Jurkat, Clone E6-1 (cell line): ENCODE data around the gene SPCS2.
A peak's percentile ranks its signal among the peaks of the same experiment; 100 is the strongest.
"Not testable (repeated sequence)": the region's sequence is repeated elsewhere in the genome, so short reads cannot be mapped to it uniquely, and the experiment has no call there.

Source experiments
- DNase-seq: peaks from one replicate; pipeline ENCODE4 v3.0.0-alpha.2; 2011; ENCODE audit warnings: low read depth, low spot score
- H3K4me3 ChIP-seq: 2 replicates; pipeline ENCODE4 v1.5.1; 2011; ENCODE audit warnings: mild to moderate bottlenecking, low read length, control low read depth, moderate library complexity

The SPCS2 gene

DNA sequence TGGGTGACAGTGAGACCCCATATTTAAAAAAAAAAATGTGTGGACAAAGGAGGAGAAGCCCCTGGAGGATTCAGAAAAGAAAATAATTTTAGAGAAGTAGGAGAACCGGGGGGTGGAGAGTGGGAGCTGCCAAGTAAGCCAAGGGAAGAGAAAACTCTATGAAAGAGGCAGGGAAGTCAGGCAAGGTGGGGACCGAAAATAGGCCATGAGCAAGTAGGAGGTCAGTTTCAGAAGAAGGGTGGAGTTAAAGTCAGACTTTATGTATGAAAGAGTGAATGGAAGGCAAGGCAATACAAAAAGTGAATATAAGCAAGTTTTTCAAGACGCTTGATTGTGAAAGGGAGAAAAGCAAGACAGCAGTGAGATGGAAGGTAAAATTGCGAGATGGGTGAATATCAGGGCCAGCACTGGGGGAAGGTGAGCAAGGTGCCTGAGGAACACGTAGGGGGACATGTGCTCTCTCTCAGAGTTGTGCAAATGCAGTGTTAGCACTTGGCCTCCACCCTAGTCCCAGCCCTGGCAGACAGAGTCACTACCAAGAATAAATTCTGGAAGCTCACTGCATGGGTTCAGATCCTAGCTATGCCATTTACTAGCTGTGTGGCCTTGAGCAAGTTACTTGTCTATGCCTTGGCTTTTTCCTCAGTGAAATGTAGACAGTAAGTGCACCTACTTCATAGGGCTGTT is 6.8 kb upstream of the SPCS2 start:
- H3K4me3 ChIP-seq: no peak overlapping the region
- DNase-seq: no peak

GRCh38 chr11:74948546-74948897 is 544 bp upstream of the SPCS2 start:
- DNase-seq: peak; percentile 14
- H3K4me3 ChIP-seq: peak overlapping the region; percentile 98

DNA sequence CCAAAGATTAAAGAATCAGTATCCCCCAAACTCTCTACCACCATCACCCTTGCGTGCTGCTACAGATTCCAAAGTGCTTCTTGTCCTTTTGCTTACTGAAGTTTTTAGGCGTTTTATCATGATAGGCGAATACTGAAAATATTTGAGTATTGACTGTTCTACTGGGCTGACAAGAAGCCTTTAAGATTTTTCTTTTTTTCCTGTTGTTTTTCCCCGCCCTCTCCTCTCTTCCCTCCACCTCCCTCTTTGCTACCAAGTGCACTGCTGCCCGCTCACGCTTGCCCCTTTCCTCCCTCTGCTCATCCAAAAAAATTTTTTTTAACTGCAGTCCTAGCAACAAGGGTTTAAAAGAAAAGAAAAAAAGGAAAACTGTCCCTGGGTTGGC is 679 bp downstream of the SPCS2 start:
- DNase-seq: no peak
- H3K4me3 ChIP-seq: peak overlapping the region; percentile 98

DNA sequence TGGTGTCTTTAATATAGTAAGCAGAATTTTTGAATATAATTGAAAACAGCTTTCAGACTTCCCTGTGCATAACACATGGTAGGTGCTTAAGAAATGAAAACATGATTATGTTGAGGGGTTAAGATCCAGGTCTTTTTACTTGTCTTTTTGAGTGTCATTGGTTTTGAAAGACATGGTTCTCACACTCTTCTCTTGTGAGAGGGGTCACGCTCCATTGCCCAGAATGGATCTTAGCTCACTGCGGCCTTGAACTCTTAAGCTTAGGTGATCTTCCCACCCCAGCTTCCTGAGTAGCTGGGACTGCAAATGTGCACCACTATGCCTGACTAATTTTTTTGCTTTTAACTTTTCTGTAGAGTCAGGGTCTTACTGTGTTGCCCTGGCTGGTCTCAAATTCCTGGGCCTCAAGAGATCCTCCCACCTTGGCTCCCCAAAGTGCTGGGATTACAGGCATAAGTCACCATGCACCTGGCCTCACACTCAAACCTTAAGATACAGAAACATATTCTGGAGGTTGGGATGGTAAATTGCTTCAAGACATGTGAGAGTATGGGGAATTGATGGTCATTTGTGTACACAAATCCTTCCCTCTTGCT is 1.4 kb downstream of the SPCS2 start:
- no peak for DNase-seq
- H3K4me3 ChIP-seq: peak overlapping the region; percentile 98

- DNase-seq: no peak
- no peak overlapping the region for H3K4me3 ChIP-seq
These were observed 2.2 kb downstream of the SPCS2 start for GRCh38 chr11:74951226-74951625.

GRCh38 chr11:74952752-74953151 is 3.7 kb downstream of the SPCS2 start:
- no peak for DNase-seq
- H3K4me3 ChIP-seq: no peak overlapping the region

DNA sequence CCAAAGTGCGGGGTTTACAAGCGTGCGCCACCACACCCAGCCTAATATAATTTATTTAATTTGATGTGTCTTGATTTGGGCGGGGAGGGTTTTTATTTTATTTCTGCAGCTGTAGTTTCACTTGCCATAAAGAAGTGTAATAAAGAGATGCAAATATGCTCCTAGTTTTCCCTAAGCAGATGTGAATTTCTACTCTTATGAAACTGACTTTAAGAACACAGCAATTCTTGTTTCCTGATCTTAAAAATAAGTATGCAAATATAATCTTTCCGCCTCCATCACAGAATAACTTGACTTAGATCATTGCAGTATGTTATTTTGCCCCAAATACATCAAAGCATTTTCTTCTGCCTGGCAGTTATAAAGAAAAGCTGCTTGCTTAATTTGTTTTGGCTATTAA is 4.4 kb downstream of the SPCS2 start:
- no peak for DNase-seq
- H3K4me3 ChIP-seq: no peak overlapping the region

DNA sequence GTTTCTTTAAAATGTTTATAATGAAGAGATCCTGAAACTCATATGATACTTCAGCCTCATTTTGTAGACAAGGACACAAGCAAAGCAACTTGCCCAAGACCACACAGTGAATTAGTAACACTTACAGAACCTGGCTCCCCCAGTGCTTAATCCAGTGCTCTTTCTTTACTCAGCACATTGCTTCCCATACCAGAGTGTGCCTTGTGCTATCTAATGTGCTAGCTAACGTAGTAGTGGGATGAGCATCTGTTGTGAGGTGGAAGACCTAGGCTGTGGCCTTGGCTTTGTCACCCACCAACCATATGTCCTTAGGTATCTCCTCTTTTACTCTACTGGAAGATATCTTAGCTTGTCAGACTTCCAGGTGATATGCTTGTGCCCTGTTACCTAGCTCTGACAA is 5.1 kb downstream of the SPCS2 start:
- no peak overlapping the region for H3K4me3 ChIP-seq
- no peak for DNase-seq

- no peak for DNase-seq
- H3K4me3 ChIP-seq: no peak overlapping the region
These were observed 7.4 kb downstream of the SPCS2 start for GRCh38 chr11:74956397-74957015.

GRCh38 chr11:74957937-74958629 is 9.0 kb downstream of the SPCS2 start:
- no peak overlapping the region for H3K4me3 ChIP-seq
- no peak for DNase-seq

GRCh38 chr11:74960128-74960527 is 11.1 kb downstream of the SPCS2 start:
- not testable (repeated sequence) for DNase-seq, H3K4me3 ChIP-seq

DNA sequence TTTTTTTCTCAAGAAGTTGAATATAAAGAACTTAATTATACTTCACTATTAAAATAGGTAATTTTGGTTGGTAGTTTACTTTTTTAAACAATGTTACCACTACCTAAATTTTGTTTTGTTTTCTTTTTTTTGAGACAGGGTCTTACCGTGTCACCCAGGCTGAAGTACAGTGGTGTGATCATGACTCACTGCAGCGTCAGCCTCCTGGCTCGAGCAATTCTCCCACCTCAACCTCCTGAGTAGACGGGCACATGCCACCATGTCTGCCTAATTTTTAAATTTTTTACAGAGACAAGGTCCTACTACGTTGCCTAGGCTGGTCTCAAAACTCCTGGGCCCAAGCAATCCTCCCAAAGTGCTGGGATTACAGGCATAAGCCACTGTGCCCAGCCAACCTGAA is 17.6 kb downstream of the SPCS2 start:
- no peak overlapping the region for H3K4me3 ChIP-seq
- no peak for DNase-seq

GRCh38 chr11:74970852-74971395 is 21.9 kb downstream of the SPCS2 start:
- DNase-seq: no peak
- no peak overlapping the region for H3K4me3 ChIP-seq

DNA sequence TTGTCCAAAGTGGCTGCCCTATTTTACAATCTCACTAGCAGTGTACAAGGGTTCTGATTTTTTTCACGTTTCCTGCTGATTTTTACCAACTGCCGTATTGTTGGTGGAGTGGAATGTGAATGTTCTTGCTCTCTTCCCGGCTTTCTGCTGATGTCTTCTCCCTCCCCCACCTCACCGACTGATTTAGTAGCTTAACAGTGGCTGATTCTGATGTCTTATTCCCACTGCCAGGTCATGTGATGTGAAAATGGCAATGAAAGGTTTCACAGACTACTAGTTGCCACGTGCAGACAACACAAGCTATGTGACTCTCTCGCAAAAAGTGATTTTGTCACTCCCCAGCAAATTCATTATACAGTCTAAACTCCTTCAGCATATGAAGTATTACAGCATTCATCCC is 22.4 kb downstream of the SPCS2 start:
- H3K4me3 ChIP-seq: no peak overlapping the region
- DNase-seq: no peak

DNA sequence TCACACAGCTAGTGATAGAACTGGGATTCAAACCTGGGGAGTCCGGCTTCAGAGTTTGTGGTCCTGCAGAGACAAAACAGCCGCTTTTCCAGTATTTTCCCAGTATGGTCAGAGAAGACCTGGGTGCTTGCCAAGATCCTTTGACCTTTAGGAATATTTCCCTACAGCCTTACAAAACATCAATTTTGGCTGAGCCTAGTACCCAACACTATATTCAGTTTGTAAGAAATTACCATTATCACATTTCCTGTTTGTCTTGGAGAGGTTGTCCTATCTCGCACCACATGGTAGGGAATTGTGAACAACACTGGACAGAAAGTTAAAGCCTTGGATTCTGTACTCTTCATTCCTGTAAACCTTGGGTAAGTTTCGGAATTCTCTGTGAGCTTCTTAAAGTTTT is 29.0 kb downstream of the SPCS2 start:
- no peak overlapping the region for H3K4me3 ChIP-seq
- no peak for DNase-seq

DNA sequence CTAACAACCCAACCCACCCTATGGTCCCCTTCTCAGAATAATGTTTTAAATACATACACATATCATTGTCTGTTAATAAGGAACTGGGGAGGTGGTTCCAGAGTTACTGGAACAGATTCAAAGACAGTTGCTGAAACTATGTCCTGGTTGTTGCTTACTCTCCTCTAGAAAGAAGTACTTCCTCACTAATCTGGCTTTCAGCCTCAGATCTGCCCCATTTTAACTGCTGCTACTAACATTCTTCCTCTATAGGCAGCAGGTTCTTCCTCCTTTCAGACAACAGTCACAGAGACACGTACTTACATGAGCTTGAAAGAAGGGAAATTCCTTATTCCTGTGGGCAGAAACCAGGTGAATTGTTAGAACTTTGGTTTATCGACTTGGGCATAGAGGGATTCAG is 31.6 kb downstream of the SPCS2 start:
- no peak for DNase-seq
- H3K4me3 ChIP-seq: no peak overlapping the region

- DNase-seq: no peak
- no peak overlapping the region for H3K4me3 ChIP-seq
These were observed 32.8 kb downstream of the SPCS2 start for GRCh38 chr11:74981888-74982287.

DNA sequence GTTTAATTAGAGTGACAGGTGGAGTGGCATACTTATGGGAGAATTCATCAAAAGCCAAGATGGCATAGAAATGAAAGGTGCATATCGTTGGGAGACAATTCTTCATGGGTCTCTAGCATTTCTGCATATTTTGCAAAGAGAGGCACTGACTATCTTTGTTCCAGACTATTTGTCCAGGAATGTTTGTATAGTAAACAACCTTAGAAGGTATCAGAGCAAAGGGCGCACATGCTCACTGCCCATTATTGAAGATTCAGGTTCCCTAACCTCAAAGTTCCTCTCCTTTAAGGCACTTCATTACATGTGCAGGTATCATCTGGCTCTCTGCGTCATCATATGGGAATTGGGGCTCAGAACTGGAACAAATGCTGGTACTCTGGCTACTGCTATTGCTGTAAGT is 35.0 kb downstream of the SPCS2 start:
- no peak for DNase-seq
- H3K4me3 ChIP-seq: no peak overlapping the region

GRCh38 chr11:74984730-74985129 is 35.7 kb downstream of the SPCS2 start:
- no peak overlapping the region for H3K4me3 ChIP-seq
- no peak for DNase-seq
